Ishikawa (cell line): ENCODE measurements around the gene SPSB4.
A peak's percentile ranks its signal among the peaks of the same experiment; 100 is the strongest.

Experiments used
- CEBPB ChIP-seq: IDR thresholded peaks from 2 replicates; pipeline ENCODE4 v1.6.1; 2012
- CREB1 ChIP-seq: IDR thresholded peaks from 2 replicates; pipeline ENCODE4 v1.6.1; 2012; ENCODE audit warnings: low read depth
- EGR1 ChIP-seq: IDR thresholded peaks from 2 replicates; pipeline ENCODE4 v1.6.1; 2012
- EP300 ChIP-seq: IDR thresholded peaks from 2 replicates; pipeline ENCODE4 v1.6.1; 2012; ENCODE audit warnings: borderline replicate concordance
- FOXM1 ChIP-seq: IDR thresholded peaks from 2 replicates; pipeline ENCODE4 v1.6.1; 2012; ENCODE audit warnings: low read depth, borderline replicate concordance
- NFIC ChIP-seq: IDR thresholded peaks from 2 replicates; pipeline ENCODE4 v1.6.1; 2012
- RAD21 ChIP-seq: IDR thresholded peaks from 2 replicates; pipeline ENCODE4 v1.6.1; 2012; ENCODE audit warnings: low read depth
- REST ChIP-seq: IDR thresholded peaks from 2 replicates; pipeline ENCODE4 v1.6.1; 2012; ENCODE audit warnings: low read depth, mild to moderate bottlenecking
- TAF1 ChIP-seq: IDR thresholded peaks from 2 replicates; pipeline ENCODE4 v1.6.1; 2012; ENCODE audit warnings: low read depth, mild to moderate bottlenecking
- TCF12 ChIP-seq: IDR thresholded peaks from 2 replicates; pipeline ENCODE4 v1.6.1; 2012; ENCODE audit warnings: low read depth
- TEAD4 ChIP-seq: IDR thresholded peaks from 2 replicates; pipeline ENCODE4 v1.6.1; 2012
- YY1 ChIP-seq: IDR thresholded peaks from 2 replicates; pipeline ENCODE4 v1.6.1; 2012; ENCODE audit warnings: low read depth
- ZBTB7A ChIP-seq: IDR thresholded peaks from 2 replicates; pipeline ENCODE4 v1.6.1; 2012; ENCODE audit warnings: low read depth
- TF ChIP-seq, protein P1 (sequence below): IDR thresholded peaks from 2 replicates; pipeline ENCODE4 v1.6.1; 2012
- TF ChIP-seq, protein P2 (sequence below): IDR thresholded peaks from 2 replicates; pipeline ENCODE4 v1.6.1; 2012

The SPSB4 gene

DNA sequence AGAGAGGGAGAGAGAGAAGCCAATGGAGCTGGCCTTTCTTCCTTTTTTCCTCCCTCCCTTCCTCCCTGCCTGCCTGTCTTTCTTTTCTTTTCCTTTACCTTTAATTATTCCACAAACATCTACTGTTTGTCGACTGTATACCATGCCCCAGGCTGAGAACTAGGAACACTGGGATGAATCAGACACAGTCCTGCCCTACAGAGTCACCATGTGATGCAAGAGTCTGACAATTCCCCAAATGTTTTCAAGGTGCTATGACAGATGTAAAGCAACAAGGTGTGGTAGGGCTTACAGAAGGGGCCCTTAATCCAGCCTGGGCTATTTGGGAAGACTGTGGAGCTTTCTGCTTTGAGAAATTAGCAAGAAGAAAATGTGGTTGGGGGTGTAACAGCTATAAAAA is 4.0 kb upstream of the SPSB4 start:
- TF ChIP-seq CREB1 (no peak), NFIC (no peak), RAD21 (no peak), TEAD4 (no peak), CEBPB (no peak), EGR1 (no peak), EP300 (no peak), YY1 (no peak), TCF12 (no peak), ZBTB7A (no peak), TAF1 (no peak), REST (no peak), FOXM1 (no peak)
- TF ChIP-seq, protein P1, sequence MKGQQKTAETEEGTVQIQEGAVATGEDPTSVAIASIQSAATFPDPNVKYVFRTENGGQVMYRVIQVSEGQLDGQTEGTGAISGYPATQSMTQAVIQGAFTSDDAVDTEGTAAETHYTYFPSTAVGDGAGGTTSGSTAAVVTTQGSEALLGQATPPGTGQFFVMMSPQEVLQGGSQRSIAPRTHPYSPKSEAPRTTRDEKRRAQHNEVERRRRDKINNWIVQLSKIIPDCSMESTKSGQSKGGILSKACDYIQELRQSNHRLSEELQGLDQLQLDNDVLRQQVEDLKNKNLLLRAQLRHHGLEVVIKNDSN, result no peak
- TF ChIP-seq, protein P2, sequence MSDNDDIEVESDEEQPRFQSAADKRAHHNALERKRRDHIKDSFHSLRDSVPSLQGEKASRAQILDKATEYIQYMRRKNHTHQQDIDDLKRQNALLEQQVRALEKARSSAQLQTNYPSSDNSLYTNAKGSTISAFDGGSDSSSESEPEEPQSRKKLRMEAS, result no peak

DNA sequence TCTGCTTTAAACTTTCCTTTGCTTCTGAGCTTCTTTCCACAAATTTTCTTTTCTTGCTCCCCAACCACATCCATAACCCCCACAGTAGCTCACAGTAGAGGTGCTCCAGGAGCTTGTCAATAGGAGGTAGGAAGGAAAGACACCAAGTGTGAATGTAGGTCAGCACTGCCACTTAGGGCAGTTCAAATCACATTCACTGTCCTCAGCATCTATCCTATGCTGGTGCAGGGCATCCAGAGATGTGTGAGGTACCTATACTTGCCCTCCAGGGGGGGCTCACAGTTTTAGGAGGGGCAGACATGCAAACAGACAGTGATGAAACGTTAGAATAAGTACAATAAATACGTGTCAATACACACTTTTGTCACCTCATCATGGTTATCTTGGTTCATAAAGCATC is 1.5 kb upstream of the SPSB4 start:
- 0 out of 2 replicates have a peak, but pooled peaks have one; percentile 9 for TF ChIP-seq RAD21
- TF ChIP-seq NFIC, result no peak

DNA sequence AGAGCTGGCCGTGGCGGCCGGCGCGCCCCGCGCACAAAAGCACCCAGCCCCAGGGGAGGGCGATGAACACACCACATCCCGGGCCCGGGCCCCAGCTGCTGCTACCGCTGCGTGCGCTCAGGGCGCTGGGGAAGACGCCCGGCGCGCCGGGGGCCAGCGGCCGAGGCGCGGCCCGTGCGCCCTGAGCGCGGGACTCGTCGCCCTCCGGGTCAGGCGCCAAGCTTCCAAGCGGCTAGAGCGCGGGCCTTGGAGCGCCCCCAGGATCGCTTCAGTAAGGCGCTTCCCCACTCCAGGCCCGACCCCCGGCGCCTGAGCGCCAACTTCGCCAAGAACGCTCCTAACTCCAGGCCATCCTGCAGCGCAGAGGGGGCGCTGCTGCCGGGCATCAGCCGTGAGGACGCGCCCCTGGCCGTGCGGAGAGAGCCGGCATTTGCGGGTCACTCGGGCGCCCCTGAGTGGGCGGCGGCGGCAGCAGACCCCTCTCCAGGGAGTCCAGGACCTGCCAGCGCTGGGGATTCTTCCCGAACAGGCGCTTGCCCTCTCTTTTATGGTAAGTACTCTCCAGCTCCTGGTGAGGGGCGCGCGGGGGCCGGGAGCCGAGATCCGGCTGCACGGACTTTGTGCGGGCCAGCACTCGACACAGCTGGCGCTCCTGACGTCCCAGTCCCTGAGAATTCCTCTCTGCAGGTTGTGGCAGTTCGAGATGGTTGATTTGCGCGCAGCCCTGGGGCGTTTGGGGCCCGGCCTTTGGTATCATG is 475 bp downstream of the SPSB4 start:
- TF ChIP-seq, protein P1, result no peak
- TF ChIP-seq REST (no peak), CREB1 (no peak), EP300 (no peak), FOXM1 (no peak), NFIC (no peak), EGR1 (no peak), TAF1 (no peak), ZBTB7A (no peak), CEBPB (no peak), TCF12 (no peak), RAD21 (no peak), YY1 (no peak)
- TF ChIP-seq, protein P2, result no peak

- TF ChIP-seq EGR1, result no peak
- TF ChIP-seq YY1, result no peak
- TF ChIP-seq, protein P2, result no peak
- TF ChIP-seq EP300, result no peak
- no peak for TF ChIP-seq ZBTB7A
- TF ChIP-seq TAF1, result no peak
- no peak for TF ChIP-seq NFIC
- TF ChIP-seq, protein P1, result no peak
- no peak for TF ChIP-seq FOXM1
- no peak for TF ChIP-seq CEBPB
- TF ChIP-seq CREB1, result no peak
- no peak for TF ChIP-seq TCF12
- no peak for TF ChIP-seq TEAD4
- TF ChIP-seq REST, result no peak
- TF ChIP-seq RAD21, result no peak
Observed at GRCh38 chr3:141052201-141053069, 1.3 kb downstream of the SPSB4 start.
